Subcutaneous abdominal adipose tissue (tissue), 5 donors: ENCODE data around the gene AFAP1.

ENCODE experiments used
- H3K27ac ChIP-seq: one replicate; pipeline ENCODE4 v1.7.0; 2013; ENCODE audit warnings: low read depth, mild to moderate bottlenecking, inconsistent platforms, low read length, moderate library complexity
- H3K27me3 ChIP-seq, 5 donors: one replicate each; pipeline ENCODE4 v1.7.0; 2013; ENCODE audit warnings: low read length in 5 of 5, inconsistent platforms in 1 of 5; ENCODE audit not compliant: control insufficient read depth in 5 of 5, insufficient read depth in 4 of 5
- H3K36me3 ChIP-seq, 5 donors: one replicate each; pipeline ENCODE4 v1.7.0; 2013; ENCODE audit warnings: low read length in 5 of 5; ENCODE audit not compliant: control insufficient read depth in 5 of 5, insufficient read depth in 5 of 5
- H3K4me1 ChIP-seq, 5 donors: one replicate each; pipeline ENCODE4 v1.7.0; 2013; ENCODE audit warnings: low read length in 5 of 5, mild to moderate bottlenecking in 3 of 5, moderate library complexity in 1 of 5; ENCODE audit not compliant: control insufficient read depth in 5 of 5, insufficient read depth in 5 of 5
- H3K4me3 ChIP-seq, 5 donors: one replicate each; pipeline ENCODE4 v1.7.0; 2013; ENCODE audit warnings: low read length in 5 of 5, low read depth in 1 of 5
- H3K9ac ChIP-seq, 5 donors: one replicate each; pipeline ENCODE4 v1.7.0; 2013; ENCODE audit warnings: low read length in 5 of 5, mild to moderate bottlenecking in 4 of 5, moderate library complexity in 3 of 5
- H3K9me3 ChIP-seq, 5 donors: one replicate each; pipeline ENCODE4 v1.7.0; 2013; ENCODE audit warnings: low read length in 5 of 5; ENCODE audit not compliant: control insufficient read depth in 5 of 5
- donor health status: healthy.
- donor health status: healthy.
- donor health status: healthy.
- donor health status: healthy.
- donor health status: healthy.

AFAP1 gene

DNA sequence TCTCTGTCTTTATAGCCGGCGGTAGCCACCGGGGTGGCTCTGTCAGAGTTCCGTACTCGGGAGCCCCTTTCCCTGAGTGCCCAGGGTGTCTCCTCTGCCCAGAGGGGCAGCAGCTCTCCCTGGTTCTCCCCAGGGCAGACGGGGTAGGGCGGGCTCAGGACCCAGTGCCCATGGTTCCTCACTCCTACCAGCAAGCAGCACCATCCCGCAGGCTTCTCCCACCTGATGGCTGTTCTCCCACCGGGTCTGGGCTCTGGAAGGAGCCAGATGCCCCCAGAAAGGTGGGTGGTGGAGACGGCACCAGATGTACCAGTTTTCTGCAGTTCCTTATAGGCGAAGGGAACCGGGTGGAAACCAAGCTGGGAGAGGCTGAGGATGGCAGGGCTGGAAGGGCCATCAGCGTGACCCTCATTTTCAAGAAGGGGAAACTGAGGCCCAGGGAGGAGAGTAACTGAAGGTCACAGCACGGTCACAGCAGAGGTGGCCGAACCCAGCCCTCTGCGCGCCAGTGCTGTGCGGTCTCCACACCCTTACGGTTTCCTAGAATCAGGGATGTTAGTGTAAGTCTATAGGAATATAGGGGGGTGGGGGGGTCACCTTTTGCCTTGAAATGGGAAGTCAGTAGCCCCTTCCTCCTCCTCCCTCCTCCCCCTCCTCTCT lies 198.7 kb downstream of the AFAP1 start:
- Histone ChIP-seq H3K4me3 (no peak overlapping the region), H3K27ac (no peak overlapping the region), H3K9me3 (peaks cover 0 to 9% (median 7%) of the 10 kb centered on the region in 5 donors), H3K27me3 (peaks cover 0 to 10% (median 5%) of the 10 kb centered on the region in 5 donors), H3K9ac (no peak overlapping the region), H3K36me3 (no peaks in the 10 kb centered on the region), H3K4me1 (peaks cover 0 to 18% (median 2%) of the 10 kb centered on the region in 5 donors)

- Histone ChIP-seq H3K9me3 (peaks cover 0 to 9% (median 7%) of the 10 kb centered on the region in 5 donors), H3K36me3 (no peaks in the 10 kb centered on the region), H3K9ac (no peak overlapping the region), H3K4me3 (no peak overlapping the region), H3K27me3 (peaks cover 0 to 10% (median 5%) of the 10 kb centered on the region in 5 donors), H3K4me1 (peaks cover 0 to 17% (median 2%) of the 10 kb centered on the region in 5 donors), H3K27ac (no peak overlapping the region)
Observed at GRCh38 chr4:7739918-7740865, 199.5 kb downstream of the AFAP1 start.

GRCh38 chr4:7739077-7739917 lies 200.4 kb downstream of the AFAP1 start:
- Histone ChIP-seq H3K9ac (no peak overlapping the region), H3K4me3 (no peak overlapping the region), H3K27me3 (peaks cover 0 to 18% (median 5%) of the 10 kb centered on the region in 5 donors), H3K27ac (no peak overlapping the region), H3K36me3 (no peaks in the 10 kb centered on the region), H3K9me3 (peaks cover 0 to 9% (median 7%) of the 10 kb centered on the region in 5 donors), H3K4me1 (peaks cover 0 to 8% (median 2%) of the 10 kb centered on the region in 5 donors)

- peaks cover 0 to 19% (median 5%) of the 10 kb centered on the region in 5 donors for H3K27me3 ChIP-seq
- H3K9me3 ChIP-seq, result peaks cover 0 to 9% (median 7%) of the 10 kb centered on the region in 5 donors
- H3K4me3 ChIP-seq, result no peak overlapping the region
- no peaks in the 10 kb centered on the region for H3K36me3 ChIP-seq
- H3K9ac ChIP-seq, result no peak overlapping the region
- no peak overlapping the region for H3K27ac ChIP-seq
- H3K4me1 ChIP-seq, result peaks cover 0 to 5% (median 0%) of the 10 kb centered on the region in 5 donors
Observed at GRCh38 chr4:7738458-7739076, 201.1 kb downstream of the AFAP1 start.

DNA sequence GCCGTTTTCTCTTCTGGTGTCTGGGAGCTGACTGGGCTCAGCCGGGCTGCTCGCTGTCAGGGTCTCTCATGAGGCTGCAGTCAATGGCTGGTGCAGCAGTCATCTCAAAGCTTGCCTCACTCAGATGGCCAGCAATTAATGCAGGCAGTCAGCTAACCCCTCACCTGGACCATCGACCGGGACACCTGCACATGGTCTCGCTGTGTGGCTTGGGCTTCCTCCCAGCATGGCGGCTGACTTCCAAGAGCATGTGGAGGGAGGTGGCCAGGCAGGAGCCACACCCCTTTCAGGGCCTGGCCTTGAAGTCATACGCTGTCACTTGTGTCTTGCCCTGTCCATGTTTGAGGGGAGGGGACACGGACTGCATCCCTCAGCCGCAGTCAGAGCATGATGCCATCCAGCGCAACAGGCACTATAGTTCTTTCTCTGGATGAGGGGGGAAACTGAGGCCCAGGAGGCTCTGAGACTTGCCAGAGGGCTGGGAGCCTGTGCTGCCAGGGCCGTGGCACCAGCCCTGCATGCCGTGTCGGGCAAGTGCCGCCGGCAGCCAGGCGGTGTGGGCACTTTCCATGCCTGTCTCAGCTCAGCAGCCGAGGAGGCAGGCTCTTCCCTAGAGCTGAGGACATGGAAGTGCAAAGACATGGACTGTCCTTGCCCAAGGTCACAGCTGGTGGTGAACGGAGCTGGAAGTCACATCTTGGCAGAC lies 201.8 kb downstream of the AFAP1 start:
- H3K27me3 ChIP-seq, result peaks cover 0 to 19% (median 5%) of the 10 kb centered on the region in 5 donors
- H3K27ac ChIP-seq, result no peak overlapping the region
- no peaks in the 10 kb centered on the region for H3K4me1 ChIP-seq
- H3K9me3 ChIP-seq, result peaks cover 0 to 9% (median 7%) of the 10 kb centered on the region in 5 donors
- H3K4me3 ChIP-seq, result no peak overlapping the region
- H3K9ac ChIP-seq, result no peak overlapping the region
- H3K36me3 ChIP-seq, result no peaks in the 10 kb centered on the region

- Histone ChIP-seq H3K36me3 (no peaks in the 10 kb centered on the region), H3K9me3 (peaks cover 0 to 9% (median 7%) of the 10 kb centered on the region in 5 donors), H3K27ac (no peak overlapping the region), H3K27me3 (peaks cover 0 to 19% (median 5%) of the 10 kb centered on the region in 5 donors), H3K4me1 (no peaks in the 10 kb centered on the region), H3K9ac (no peak overlapping the region), H3K4me3 (no peak overlapping the region)
Observed at GRCh38 chr4:7737268-7737645, 202.4 kb downstream of the AFAP1 start.

DNA sequence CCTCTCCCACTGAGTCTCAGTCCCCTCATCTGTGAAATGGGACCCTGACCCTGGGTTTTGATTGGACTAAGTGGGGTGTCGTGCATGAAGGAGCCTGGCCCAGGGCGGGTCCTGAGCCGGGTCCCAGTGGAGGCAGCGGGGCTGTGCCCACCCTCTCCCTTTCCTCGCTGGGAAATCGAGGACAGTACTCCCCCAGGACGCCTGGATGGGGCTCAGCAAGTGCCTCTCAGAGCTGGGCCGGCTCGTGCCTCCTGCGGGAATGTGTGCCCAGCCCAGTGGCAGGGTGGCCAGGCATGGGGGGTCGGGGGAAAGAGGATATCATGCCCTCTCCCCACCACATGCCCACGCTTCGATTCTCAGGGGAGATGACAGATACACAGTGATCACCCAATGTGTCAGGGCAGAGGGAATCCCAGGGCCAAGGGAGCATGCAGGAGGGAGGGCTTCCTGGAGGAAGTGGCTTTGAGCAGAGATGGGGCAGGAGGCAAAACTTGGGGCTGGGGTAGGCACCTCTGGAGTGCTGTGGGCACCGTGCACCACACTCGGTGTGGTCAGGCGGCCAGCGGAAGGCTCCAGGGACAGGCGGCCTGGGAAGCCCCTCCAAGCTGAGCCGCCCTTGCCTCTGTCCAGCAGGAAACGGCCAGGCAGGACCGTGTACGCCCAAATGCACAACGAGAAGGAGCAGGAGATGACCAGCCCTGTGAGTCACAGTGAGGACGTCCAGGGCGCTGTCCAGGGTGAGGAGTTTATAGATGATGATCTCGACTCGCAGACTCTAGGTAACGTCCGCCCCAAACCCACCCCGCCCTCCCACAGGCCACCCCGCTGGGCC lies 203.0 kb downstream of the AFAP1 start:
- H3K9me3 ChIP-seq, result peaks cover 0 to 9% (median 7%) of the 10 kb centered on the region in 5 donors
- peaks cover 0 to 19% (median 5%) of the 10 kb centered on the region in 5 donors for H3K27me3 ChIP-seq
- no peaks in the 10 kb centered on the region for H3K36me3 ChIP-seq
- H3K4me1 ChIP-seq, result no peaks in the 10 kb centered on the region
- H3K4me3 ChIP-seq, result no peak overlapping the region
- H3K9ac ChIP-seq, result no peak overlapping the region
- H3K27ac ChIP-seq, result no peak overlapping the region

DNA sequence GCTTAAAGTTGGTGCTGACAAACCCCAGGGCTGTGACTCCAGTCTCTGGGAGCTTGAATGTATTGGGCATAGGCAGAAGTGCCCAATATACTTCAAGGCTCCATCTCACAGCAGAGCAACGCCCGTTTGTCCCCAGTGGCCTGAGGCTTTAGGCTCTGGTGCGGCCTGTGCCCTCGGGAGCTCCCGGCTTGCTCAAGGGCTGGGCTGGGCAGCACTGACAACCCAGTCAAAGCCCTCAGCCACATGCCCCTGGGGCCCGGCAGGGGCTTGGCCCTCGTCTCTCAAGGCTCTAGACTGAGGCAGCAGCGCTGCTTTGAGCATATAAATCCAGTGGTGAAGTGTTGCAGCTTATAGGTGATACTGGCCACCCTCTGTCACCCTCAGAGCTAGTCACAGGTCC lies 203.7 kb downstream of the AFAP1 start:
- H3K36me3 ChIP-seq, result no peaks in the 10 kb centered on the region
- H3K9me3 ChIP-seq, result peaks cover 0 to 9% (median 7%) of the 10 kb centered on the region in 5 donors
- no peak overlapping the region for H3K27ac ChIP-seq
- no peak overlapping the region for H3K9ac ChIP-seq
- H3K4me3 ChIP-seq, result no peak overlapping the region
- peaks cover 0 to 19% (median 5%) of the 10 kb centered on the region in 5 donors for H3K27me3 ChIP-seq
- no peaks in the 10 kb centered on the region for H3K4me1 ChIP-seq
